ENCODE data around the gene PCDHGC5.

DNA sequence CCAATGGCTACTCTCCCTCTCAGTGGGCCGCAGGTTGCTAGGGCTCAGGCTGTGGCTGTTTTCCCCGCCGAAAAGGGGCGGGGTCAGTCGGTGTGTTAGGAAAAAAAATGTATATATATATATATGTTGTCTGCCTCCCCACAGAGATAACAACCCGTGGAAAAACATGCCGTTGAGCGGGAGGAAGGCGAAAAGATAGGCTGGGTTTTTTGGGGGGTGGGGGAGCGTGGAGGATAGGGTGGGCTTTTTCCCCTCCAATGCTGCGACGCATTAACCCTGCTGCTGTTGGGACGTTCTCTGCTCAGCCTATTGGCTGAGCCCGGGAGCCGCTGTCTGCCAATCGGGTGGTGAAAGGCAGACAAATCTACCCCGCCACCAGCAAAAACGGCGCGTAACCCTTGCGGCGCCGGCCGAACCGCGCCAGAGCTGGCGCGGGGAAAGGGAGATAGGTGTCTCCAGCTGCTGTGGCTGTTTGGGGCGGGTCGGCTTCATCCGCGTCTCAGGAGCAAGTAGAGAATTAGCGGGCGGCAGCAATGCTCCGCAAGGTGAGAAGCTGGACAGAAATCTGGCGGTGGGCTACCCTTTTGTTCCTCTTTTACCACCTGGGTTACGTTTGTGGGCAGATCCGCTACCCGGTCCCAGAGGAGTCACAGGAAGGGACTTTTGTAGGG lies 4.1 kb upstream of the PCDHGC5 start, which contains the start of gene PCDHGC4:
- no peak for TF ChIP-seq CTCF (IDR thresholded peaks at IDR 0.05)
- TF ChIP-seq ZFX (IDR thresholded peaks at IDR 0.05; ENCODE audit: borderline replicate concordance): no peak

Data from 22Rv1 (cell line).